Measurements from ENCODE around the gene HOXD3.

Gene HOXD3

GRCh38 chr2:176165370-176166050 is 8.4 kb downstream of the HOXD3 start:
- DNase-seq: no peak

GRCh38 chr2:176166272-176166671 is 9.2 kb downstream of the HOXD3 start:
- DNase-seq: no peak

GRCh38 chr2:176167398-176167797 is 10.3 kb downstream of the HOXD3 start:
- DNase-seq: no peak

DNA sequence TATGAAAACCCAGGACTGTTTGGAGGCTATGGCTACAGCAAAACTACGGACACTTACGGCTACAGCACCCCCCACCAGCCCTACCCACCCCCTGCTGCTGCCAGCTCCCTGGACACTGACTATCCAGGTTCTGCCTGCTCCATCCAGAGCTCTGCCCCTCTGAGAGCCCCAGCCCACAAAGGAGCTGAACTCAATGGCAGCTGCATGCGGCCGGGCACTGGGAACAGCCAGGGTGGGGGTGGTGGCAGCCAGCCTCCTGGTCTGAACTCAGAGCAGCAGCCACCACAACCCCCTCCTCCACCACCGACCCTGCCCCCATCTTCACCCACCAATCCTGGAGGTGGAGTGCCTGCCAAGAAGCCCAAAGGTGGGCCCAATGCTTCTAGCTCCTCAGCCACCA is 12.1 kb downstream of the HOXD3 start:
- DNase-seq: no peak

GRCh38 chr2:176169711-176170110 is 12.6 kb downstream of the HOXD3 start:
- no peak for DNase-seq

GRCh38 chr2:176170602-176171305 is 13.6 kb downstream of the HOXD3 start:
- no peak for DNase-seq

GRCh38 chr2:176171351-176172006 is 14.4 kb downstream of the HOXD3 start:
- DNase-seq: no peak

DNA sequence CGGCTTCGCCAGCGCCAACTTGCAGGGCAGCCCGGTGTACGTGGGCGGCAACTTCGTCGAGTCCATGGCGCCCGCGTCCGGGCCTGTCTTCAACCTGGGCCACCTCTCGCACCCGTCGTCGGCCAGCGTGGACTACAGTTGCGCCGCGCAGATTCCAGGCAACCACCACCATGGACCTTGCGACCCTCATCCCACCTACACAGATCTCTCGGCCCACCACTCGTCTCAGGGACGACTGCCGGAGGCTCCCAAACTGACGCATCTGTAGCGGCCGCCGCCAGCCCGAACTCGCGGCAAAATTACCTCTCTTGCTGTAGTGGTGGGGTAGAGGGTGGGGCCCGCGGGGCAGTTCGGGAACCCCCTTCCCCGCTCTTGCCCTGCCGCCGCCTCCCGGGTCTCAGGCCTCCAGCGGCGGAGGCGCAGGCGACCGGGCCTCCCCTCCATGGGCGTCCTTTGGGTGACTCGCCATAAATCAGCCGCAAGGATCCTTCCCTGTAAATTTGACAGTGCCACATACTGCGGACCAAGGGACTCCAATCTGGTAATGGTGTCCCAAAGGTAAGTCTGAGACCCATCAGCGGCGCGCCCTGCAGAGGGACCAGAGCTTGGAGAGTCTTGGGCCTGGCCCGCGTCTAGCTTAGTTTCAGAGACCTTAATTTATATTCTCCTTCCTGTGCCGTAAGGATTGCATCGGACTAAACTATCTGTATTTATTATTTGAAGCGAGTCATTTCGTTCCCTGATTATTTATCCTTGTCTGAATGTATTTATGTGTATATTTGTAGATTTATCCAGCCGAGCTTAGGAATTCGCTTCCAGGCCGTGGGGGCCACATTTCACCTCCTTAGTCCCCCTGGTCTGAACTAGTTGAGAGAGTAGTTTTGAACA is 15.1 kb downstream of the HOXD3 start:
- DNase-seq: no peak

GRCh38 chr2:176172895-176173566 is 15.9 kb downstream of the HOXD3 start:
- DNase-seq: no peak

DNA sequence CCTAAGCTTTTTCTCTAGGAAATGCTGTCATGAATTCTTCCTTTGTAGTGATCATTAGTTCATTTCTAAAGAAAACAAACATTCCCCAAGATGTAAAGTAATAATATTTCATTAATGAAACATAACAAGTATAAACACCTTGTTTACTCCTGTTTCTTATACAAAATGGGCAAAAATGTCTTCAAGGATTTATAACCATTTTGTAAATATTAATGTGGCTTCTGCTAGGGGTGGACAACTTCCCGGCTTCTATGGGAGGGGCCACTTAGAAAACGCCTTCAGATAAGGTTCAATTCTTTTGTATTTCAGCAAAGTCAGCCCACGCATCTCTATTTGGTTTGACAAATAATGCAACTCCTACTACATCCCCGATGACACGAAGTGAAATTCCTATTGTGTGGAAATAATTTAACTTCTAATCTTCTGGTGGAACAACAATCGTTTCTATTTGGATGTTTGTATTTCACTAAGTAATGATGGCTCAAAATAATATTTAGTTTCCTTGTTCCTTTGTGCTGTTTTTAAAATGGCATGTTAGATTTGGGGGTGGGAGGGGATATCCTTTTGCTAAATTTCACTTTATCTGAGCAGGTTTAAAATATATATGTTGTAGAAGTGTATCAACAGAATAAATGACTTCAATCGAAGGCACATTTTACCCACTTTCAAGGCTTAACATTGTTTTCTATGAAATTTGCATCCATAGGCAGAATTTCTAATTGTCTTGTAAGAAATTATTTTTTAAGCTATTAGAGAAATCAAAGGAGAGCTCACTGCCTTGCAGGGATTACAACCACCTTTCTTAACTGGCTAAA is 16.7 kb downstream of the HOXD3 start:
- no peak for DNase-seq

DNA sequence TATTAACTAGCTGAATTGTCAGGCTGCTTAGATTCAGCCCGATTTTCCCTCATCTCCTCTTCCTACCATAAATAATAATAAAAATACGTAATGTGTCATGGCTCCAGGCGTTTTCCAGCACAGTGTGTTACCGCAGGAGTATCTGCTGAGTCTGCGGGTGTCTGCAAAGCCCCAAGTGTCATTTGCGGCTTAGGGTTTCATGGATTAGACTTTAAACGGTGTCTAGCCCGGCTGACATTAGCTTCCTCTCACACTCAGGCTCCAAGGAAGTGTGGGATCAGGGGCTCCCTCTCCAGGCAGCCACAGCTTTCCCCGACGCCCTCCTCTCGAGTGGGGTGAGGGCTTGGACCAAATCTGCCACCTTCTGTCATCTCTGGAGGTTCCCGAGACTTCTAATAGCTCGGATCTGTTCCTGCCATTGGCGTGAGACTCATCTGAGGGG is 17.3 kb downstream of the HOXD3 start:
- DNase-seq: no peak

GRCh38 chr2:176174824-176175708 is 18.0 kb downstream of the HOXD3 start:
- no peak for DNase-seq

GRCh38 chr2:176175709-176176607 is 18.9 kb downstream of the HOXD3 start:
- DNase-seq: no peak

GRCh38 chr2:176177580-176178037 is 20.5 kb downstream of the HOXD3 start:
- no peak for DNase-seq

GRCh38 chr2:176178038-176178756 is 21.1 kb downstream of the HOXD3 start:
- DNase-seq: no peak

DNA sequence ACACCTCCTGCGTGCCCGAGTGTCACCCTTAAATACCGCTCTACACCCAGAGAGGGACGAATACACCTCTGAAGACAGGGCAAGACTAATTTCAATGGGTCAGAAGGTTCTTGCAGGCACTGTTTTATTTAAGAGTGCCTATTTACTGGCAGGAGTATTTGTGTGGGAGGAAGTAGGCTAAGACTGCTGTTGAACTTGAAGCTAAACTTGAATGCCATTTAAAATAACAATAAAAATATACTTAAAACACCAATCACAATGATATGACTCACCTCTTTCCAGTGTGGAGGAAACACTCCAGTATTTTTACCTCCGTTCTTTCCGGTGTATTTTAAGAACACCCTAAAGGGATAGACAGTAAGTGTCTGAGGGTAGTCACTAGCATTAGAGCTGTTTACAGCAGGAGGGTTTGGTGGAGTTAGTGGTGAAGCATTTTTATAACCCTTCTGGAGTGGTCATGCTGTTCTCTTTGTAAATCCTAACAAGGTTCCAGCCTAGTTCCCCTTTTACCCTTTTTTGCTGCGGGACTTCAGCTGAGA is 21.7 kb downstream of the HOXD3 start:
- DNase-seq: no peak

GRCh38 chr2:176181551-176181950 is 24.4 kb downstream of the HOXD3 start:
- DNase-seq: no peak

- no peak for DNase-seq
These were observed 25.6 kb downstream of the HOXD3 start for GRCh38 chr2:176182671-176183070.

Data from NCI-H1436 treated with DMSO at 0.1 percent for 48 hours (cell line).